Measurements from ENCODE around the gene CDK15. TPM values are rescaled to one million over a fixed set of nuclear protein-coding genes. Genes with fewer than 3 reads are reported as not detected.
"Not testable (repeated sequence)": the region's sequence is repeated elsewhere in the genome, so short reads cannot be mapped to it uniquely, and the experiment has no call there.

The CDK15 gene
- total and polyA plus RNA-seq, 11 donors: 0.07 to 0.50 (median 0.18) TPM; not detected in 3

DNA sequence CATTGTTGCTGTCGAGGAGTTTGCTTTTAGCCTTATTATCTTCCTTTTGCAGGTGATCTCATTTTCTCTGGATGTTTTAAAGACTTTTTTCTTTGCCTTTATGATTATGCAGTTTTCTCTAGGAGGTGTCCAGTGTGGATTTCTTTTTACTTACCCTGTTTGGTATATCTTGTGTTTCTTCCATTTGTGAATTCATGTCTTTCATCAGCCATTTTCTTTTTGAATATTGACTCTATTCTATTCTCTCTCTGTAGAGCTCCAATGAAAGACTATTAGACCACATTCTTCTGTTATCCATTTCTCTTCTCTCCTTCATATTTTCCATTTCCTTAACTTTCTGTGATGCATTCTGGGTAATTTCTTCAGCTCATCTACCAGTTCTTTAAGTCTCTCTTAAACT, 34.4 kb downstream of the CDK15 start:
- intact Hi-C loops (cut with DNase I): no loop called here
- WGBS, 4 donors: 86 to 93% (median 89%) methylated on average over 1 of the region's 1 CpG
- no peak for ATAC-seq
- H3K36me3 ChIP-seq: no peaks in the 10 kb centered on the region
- H3K4me1 ChIP-seq: no peaks in the 10 kb centered on the region
- peaks cover 0 to 17% (median 0%) of the 10 kb centered on the region in 12 donors for H3K9me3 ChIP-seq
- peaks cover 0 to 7% (median 0%) of the 10 kb centered on the region in 9 donors for H3K27me3 ChIP-seq
- H3K27ac ChIP-seq: no peak overlapping the region
- no peak for DNase-seq
- H3K4me3 ChIP-seq: no peak overlapping the region
- no peak for TF ChIP-seq POLR2A (IDR thresholded peaks at IDR 0.05)
- TF ChIP-seq, protein P1, sequence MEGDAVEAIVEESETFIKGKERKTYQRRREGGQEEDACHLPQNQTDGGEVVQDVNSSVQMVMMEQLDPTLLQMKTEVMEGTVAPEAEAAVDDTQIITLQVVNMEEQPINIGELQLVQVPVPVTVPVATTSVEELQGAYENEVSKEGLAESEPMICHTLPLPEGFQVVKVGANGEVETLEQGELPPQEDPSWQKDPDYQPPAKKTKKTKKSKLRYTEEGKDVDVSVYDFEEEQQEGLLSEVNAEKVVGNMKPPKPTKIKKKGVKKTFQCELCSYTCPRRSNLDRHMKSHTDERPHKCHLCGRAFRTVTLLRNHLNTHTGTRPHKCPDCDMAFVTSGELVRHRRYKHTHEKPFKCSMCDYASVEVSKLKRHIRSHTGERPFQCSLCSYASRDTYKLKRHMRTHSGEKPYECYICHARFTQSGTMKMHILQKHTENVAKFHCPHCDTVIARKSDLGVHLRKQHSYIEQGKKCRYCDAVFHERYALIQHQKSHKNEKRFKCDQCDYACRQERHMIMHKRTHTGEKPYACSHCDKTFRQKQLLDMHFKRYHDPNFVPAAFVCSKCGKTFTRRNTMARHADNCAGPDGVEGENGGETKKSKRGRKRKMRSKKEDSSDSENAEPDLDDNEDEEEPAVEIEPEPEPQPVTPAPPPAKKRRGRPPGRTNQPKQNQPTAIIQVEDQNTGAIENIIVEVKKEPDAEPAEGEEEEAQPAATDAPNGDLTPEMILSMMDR (IDR thresholded peaks at IDR 0.05): no peak

DNA sequence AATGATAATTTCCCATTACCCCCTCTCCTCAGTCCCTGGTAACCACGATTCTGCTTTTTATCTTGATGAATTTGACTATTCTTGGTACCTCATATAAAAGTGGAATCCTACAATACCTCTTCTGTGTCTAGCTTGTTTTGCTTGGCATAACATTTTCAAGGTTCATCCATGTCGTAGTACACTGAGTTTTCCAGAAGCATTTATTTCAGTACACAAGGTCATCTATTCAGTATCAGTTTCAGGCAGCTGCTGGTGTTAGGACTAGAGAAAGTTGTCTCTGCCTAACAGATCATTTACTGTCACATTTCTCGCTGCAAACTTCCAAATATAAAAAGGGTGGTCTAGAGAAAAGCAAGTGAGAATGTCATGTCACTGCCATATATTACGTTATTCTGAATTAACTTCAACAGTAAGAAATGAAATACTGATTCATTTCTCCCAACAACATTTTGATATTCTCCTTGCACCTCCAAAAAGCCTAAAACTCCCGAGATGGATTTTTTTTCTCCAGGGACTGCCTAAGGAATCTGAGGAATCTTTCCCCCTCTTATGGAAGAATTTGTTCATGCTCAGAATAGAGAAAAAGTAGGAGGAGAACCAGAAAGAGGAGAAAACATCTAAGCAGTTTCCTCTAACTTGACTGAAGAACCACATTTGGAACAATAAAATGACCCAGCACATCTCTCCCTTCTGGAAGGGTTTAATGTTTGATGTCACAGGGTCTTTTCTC, 36.0 kb downstream of the CDK15 start:
- 48 to 56% (median 55%) methylated on average over 5 of the region's 5 CpGs for WGBS, 4 donors
- DNase-seq (no peak), ATAC-seq (no peak)
- H3K27ac ChIP-seq: no peak overlapping the region
- TF ChIP-seq, protein P1 (IDR thresholded peaks at IDR 0.05): no peak
- no peak for TF ChIP-seq POLR2A (IDR thresholded peaks at IDR 0.05)
- intact Hi-C loops (cut with DNase I): no loop called here
- no peak overlapping the region for H3K4me3 ChIP-seq
- peaks cover 0 to 5% (median 0%) of the 10 kb centered on the region in 9 donors for H3K27me3 ChIP-seq
- H3K4me1 ChIP-seq: no peaks in the 10 kb centered on the region
- H3K36me3 ChIP-seq: no peaks in the 10 kb centered on the region
- H3K9me3 ChIP-seq: peaks cover 0 to 17% (median 0%) of the 10 kb centered on the region in 12 donors

- DNase-seq; H3K36me3 ChIP-seq; H3K4me1 ChIP-seq; intact Hi-C loops (cut with DNase I); H3K27me3 ChIP-seq; H3K27ac ChIP-seq; H3K4me3 ChIP-seq; ATAC-seq: not testable (repeated sequence)
- WGBS, 4 donors: 79 to 95% (median 93%) methylated on average over 2 of the region's 2 CpGs
- H3K9me3 ChIP-seq: peaks cover 0 to 16% (median 0%) of the 10 kb centered on the region in 12 donors
Observed at GRCh38 chr2:201844922-201845321, 38.6 kb downstream of the CDK15 start.

GRCh38 chr2:201847481-201847880, 41.1 kb downstream of the CDK15 start:
- H3K9me3 ChIP-seq: no peaks in the 10 kb centered on the region
- intact Hi-C loops (cut with DNase I): no loop called here
- no peak for DNase-seq
- H3K36me3 ChIP-seq: no peaks in the 10 kb centered on the region
- H3K4me1 ChIP-seq: no peaks in the 10 kb centered on the region
- H3K27me3 ChIP-seq: peaks cover 0 to 6% (median 0%) of the 10 kb centered on the region in 9 donors
- ATAC-seq: no peak
- H3K27ac ChIP-seq: no peak overlapping the region
- TF ChIP-seq POLR2A (IDR thresholded peaks at IDR 0.05): no peak
- TF ChIP-seq, protein P1 (IDR thresholded peaks at IDR 0.05): no peak
- no peak overlapping the region for H3K4me3 ChIP-seq

GRCh38 chr2:201852462-201852861, 46.1 kb downstream of the CDK15 start:
- Histone ChIP-seq H3K27ac (no peak overlapping the region), H3K4me3 (no peak overlapping the region), H3K9me3 (no peaks in the 10 kb centered on the region), H3K36me3 (no peaks in the 10 kb centered on the region), H3K27me3 (peaks cover 0 to 10% (median 0%) of the 10 kb centered on the region in 9 donors), H3K4me1 (no peaks in the 10 kb centered on the region)
- ATAC-seq (no peak), DNase-seq (no peak)
- intact Hi-C loops (cut with DNase I): loop anchor here in 1 of 10 donors (10.0 kb wide), 1 partner anchor 212 kb away; no protein-coding TSS in a partner anchor
- no peak for TF ChIP-seq POLR2A (IDR thresholded peaks at IDR 0.05)
- TF ChIP-seq, protein P1 (IDR thresholded peaks at IDR 0.05): no peak
